Skeletal muscle cell (primary cell): Measurements from ENCODE around the gene ACAD10.
"Not testable (repeated sequence)": the region's sequence is repeated elsewhere in the genome, so short reads cannot be mapped to it uniquely, and the experiment has no call there.

Experiments
- DNase-seq: peaks from one replicate; pipeline ENCODE4 v3.0.0-alpha.2; 2010; ENCODE audit warnings: low read depth
- H3K4me3 ChIP-seq: 2 replicates; pipeline ENCODE4 v1.5.1; 2011; ENCODE audit warnings: low read depth, mild to moderate bottlenecking, control low read depth, low read length, moderate library complexity

The ACAD10 gene

GRCh38 chr12:111745211-111745610 lies 59.4 kb downstream of the ACAD10 start:
- H3K4me3 ChIP-seq = no peak overlapping the region
- DNase-seq = no peak

- no peak for DNase-seq
Observed at GRCh38 chr12:111747333-111747732, 61.5 kb downstream of the ACAD10 start.

GRCh38 chr12:111748151-111748672 lies 62.4 kb downstream of the ACAD10 start:
- DNase-seq = no peak
- no peak overlapping the region for H3K4me3 ChIP-seq

More at GRCh38 chr12:111747333-111747732, 61.5 kb downstream of the ACAD10 start:
- no peak overlapping the region for H3K4me3 ChIP-seq

- no peak for DNase-seq
- no peak overlapping the region for H3K4me3 ChIP-seq
Observed at GRCh38 chr12:111748867-111749266, 63.0 kb downstream of the ACAD10 start.

- no peak for DNase-seq
- no peak overlapping the region for H3K4me3 ChIP-seq
Observed at GRCh38 chr12:111749391-111749790, 63.5 kb downstream of the ACAD10 start.

- no peak overlapping the region for H3K4me3 ChIP-seq
- peak; percentile 17 for DNase-seq
Observed at GRCh38 chr12:111753144-111753881, 67.5 kb downstream of the ACAD10 start.

- no peak overlapping the region for H3K4me3 ChIP-seq
- no peak for DNase-seq
Observed at GRCh38 chr12:111754671-111755070, 68.8 kb downstream of the ACAD10 start.

- H3K4me3 ChIP-seq = no peak overlapping the region
- no peak for DNase-seq
Observed at GRCh38 chr12:111756196-111756595, 70.3 kb downstream of the ACAD10 start.

GRCh38 chr12:111756681-111757080 lies 70.8 kb downstream of the ACAD10 start:
- DNase-seq = no peak
- no peak overlapping the region for H3K4me3 ChIP-seq

GRCh38 chr12:111757361-111758119 lies 71.7 kb downstream of the ACAD10 start:
- no peak overlapping the region for H3K4me3 ChIP-seq
- peak; percentile 21 for DNase-seq

- H3K4me3 ChIP-seq = no peak overlapping the region
- no peak for DNase-seq
Observed at GRCh38 chr12:111758120-111758561, 72.3 kb downstream of the ACAD10 start.

- no peak for DNase-seq
- no peak overlapping the region for H3K4me3 ChIP-seq
Observed at GRCh38 chr12:111759271-111759670, 73.4 kb downstream of the ACAD10 start.

- peak; percentile 21 for DNase-seq
- no peak overlapping the region for H3K4me3 ChIP-seq
Observed at GRCh38 chr12:111759991-111760390, 74.1 kb downstream of the ACAD10 start.

GRCh38 chr12:111761099-111761498 lies 75.2 kb downstream of the ACAD10 start:
- no peak overlapping the region for H3K4me3 ChIP-seq
- no peak for DNase-seq

- H3K4me3 ChIP-seq = no peak overlapping the region
- DNase-seq = no peak
Observed at GRCh38 chr12:111761706-111762105, 75.9 kb downstream of the ACAD10 start.

- not testable (repeated sequence) for H3K4me3 ChIP-seq, DNase-seq
Observed at GRCh38 chr12:111763552-111763951, 77.7 kb downstream of the ACAD10 start.

- DNase-seq = no peak
- no peak overlapping the region for H3K4me3 ChIP-seq
Observed at GRCh38 chr12:111764120-111764821, 78.4 kb downstream of the ACAD10 start.

- no peak for DNase-seq
- H3K4me3 ChIP-seq = peak within 1 kb of the TSS; percentile 74
Observed at GRCh38 chr12:111766608-111767361, 80.9 kb downstream of the ACAD10 start, which contains the start of gene ALDH2. ALDH2 (plus strand) TSS chr12:111766933; CDS start chr12:111766983, 50 bp downstream.
